ENCODE data around the gene NAA10. TPM values are rescaled to one million over a fixed set of nuclear protein-coding genes. Genes with fewer than 3 reads are reported as not detected.

Gene NAA10
- total RNA-seq, 6 experiments from 2014 or later, result 36.1 to 56.2 (median 39.7) TPM

- H3K36me3 ChIP-seq, result no peaks in the 10 kb centered on the region
- H3K4me1 ChIP-seq, result peaks cover 0 to 12% (median 6%) of the 10 kb centered on the region in 4 donors
- WGBS (ENCODE audit: insufficient coverage, low coverage, low lambda C conversion rate, missing lambda C conversion rate), result 47% methylated on average over 8 of the region's 9 CpGs
- peak overlapping the region in 2 of 3 donors; percentile 10 to 75 for H3K4me3 ChIP-seq
- intact Hi-C loops (cut with DNase I), result no loop called here
- H3K9me3 ChIP-seq, result no peaks in the 10 kb centered on the region
- H3K27me3 ChIP-seq, result no peaks in the 10 kb centered on the region
- peak overlapping the region in 2 of 3 donors; percentile 5 to 17 for H3K27ac ChIP-seq
- ATAC-seq (no peak), DNase-seq (no peak)
- no peak for TF ChIP-seq CTCF (IDR thresholded peaks at IDR 0.05)
- no peak for TF ChIP-seq POLR2A (IDR thresholded peaks at IDR 0.05)
These were observed 6.0 kb downstream of the NAA10 start for GRCh38 chrX:153928846-153929245.

GRCh38 chrX:153927922-153928760 is 6.7 kb downstream of the NAA10 start:
- TF ChIP-seq CTCF (IDR thresholded peaks at IDR 0.05), result peak in 3 of 4 donors; percentile 16 to 20 (median 19)
- TF ChIP-seq POLR2A (IDR thresholded peaks at IDR 0.05), result peak; percentile 92
- peak overlapping the region; percentile 42 to 75 (median 64) for H3K4me3 ChIP-seq
- peaks cover 0 to 9% (median 4%) of the 10 kb centered on the region in 4 donors for H3K4me1 ChIP-seq
- no peaks in the 10 kb centered on the region for H3K9me3 ChIP-seq
- intact Hi-C loops (cut with DNase I), result no loop called here
- H3K36me3 ChIP-seq, result no peaks in the 10 kb centered on the region
- ATAC-seq, result peak; percentile 92 to 95 (median 92)
- WGBS (ENCODE audit: insufficient coverage, low coverage, low lambda C conversion rate, missing lambda C conversion rate), result 7% methylated on average over 28 of the region's 76 CpGs
- H3K27me3 ChIP-seq, result no peaks in the 10 kb centered on the region
- peak; percentile 95 to 98 (median 97) for DNase-seq
- peak overlapping the region; percentile 79 to 84 (median 84) for H3K27ac ChIP-seq

- 0% methylated on average over 1 of the region's 8 CpGs for WGBS (ENCODE audit: insufficient coverage, low coverage, low lambda C conversion rate, missing lambda C conversion rate)
- no peak for TF ChIP-seq POLR2A (IDR thresholded peaks at IDR 0.05)
- TF ChIP-seq CTCF (IDR thresholded peaks at IDR 0.05), result no peak
- Histone ChIP-seq H3K36me3 (no peaks in the 10 kb centered on the region), H3K4me1 (peaks cover 0 to 9% (median 4%) of the 10 kb centered on the region in 4 donors), H3K4me3 (peak overlapping the region; percentile 42 to 75 (median 64)), H3K27ac (peak overlapping the region; percentile 79 to 84 (median 84)), H3K9me3 (no peaks in the 10 kb centered on the region), H3K27me3 (no peaks in the 10 kb centered on the region)
- intact Hi-C loops (cut with DNase I), result no loop called here
- DNase-seq, result peak in 1 of 3 donors; percentile 50
- no peak for ATAC-seq
These were observed 7.2 kb downstream of the NAA10 start for GRCh38 chrX:153927672-153927921.

GRCh38 chrX:153926858-153927671 is 7.8 kb downstream of the NAA10 start:
- Histone ChIP-seq H3K9me3 (no peaks in the 10 kb centered on the region), H3K27me3 (no peaks in the 10 kb centered on the region), H3K27ac (peak overlapping the region; percentile 79 to 84 (median 84)), H3K4me3 (peak overlapping the region; percentile 42 to 75 (median 64)), H3K36me3 (no peaks in the 10 kb centered on the region), H3K4me1 (peaks cover 0 to 9% (median 4%) of the 10 kb centered on the region in 4 donors)
- intact Hi-C loops (cut with DNase I), result no loop called here
- 52% methylated on average over 4 of the region's 31 CpGs for WGBS (ENCODE audit: insufficient coverage, low coverage, low lambda C conversion rate, missing lambda C conversion rate)
- ATAC-seq, result peak in 3 of 4 donors; percentile 3 to 9 (median 5)
- TF ChIP-seq CTCF (IDR thresholded peaks at IDR 0.05) (no peak), POLR2A (IDR thresholded peaks at IDR 0.05) (no peak)
- peak; percentile 53 to 77 (median 57) for DNase-seq
